COLO668 (cell line): ENCODE measurements around the gene NCAPG2.
"Not testable (repeated sequence)": the region's sequence is repeated elsewhere in the genome, so short reads cannot be mapped to it uniquely, and the experiment has no call there.

Experiments
- DNase-seq: peaks from one replicate; lab custom pipeline; 2025; ENCODE audit not compliant: unreplicated experiment; lab: John Stamatoyannopoulos, UW

Gene NCAPG2

DNA sequence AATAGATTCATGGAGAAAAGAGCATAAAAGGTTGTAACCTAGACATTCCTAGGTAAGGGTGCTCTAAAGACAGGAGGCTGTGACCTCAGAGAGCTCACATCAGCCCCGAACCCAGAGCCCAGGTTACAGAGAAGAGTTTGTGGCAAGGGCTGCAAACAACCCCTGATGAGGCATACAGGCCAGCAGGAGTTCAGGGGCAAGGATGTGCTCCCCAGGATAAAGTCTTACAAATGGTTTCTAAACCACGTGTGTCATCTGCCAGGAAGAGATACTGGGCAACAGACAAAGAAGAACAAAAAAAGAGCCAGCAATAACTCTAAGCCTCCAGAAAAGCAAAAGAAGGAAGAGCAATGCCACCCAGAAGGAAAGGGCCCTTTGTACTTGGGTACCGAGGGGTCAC, 27.7 kb downstream of the NCAPG2 start:
- DNase-seq = no peak

DNA sequence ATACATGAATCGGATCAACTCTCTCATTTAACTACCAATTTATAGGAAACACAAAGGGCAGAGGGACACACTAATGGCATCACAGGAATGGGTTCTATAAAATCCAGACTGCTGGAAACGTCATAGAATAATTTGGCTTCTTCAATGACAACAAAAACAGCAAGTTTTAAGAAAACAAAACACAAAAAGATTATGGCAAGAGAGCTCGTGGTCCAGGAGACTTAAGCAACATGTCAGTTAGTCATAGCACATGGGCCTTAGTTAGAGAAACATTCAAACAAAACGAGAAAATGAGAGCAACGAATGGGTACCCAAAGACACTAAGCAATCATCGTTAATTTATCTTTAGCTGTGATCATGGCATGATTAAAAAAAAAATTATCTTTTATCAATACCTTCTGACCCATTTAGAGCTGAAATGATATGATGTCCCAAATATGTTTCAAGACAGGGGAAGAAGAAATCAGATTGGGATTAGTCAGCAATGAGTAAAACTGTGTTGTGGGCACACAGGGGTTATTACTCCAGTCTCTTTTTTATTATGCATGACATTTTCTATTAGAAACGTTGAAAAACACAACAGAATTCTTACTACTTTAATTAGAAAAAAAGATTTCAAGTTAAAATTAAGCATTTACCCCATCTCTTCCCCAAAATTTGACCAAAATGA, 28.3 kb downstream of the NCAPG2 start:
- no peak for DNase-seq

DNA sequence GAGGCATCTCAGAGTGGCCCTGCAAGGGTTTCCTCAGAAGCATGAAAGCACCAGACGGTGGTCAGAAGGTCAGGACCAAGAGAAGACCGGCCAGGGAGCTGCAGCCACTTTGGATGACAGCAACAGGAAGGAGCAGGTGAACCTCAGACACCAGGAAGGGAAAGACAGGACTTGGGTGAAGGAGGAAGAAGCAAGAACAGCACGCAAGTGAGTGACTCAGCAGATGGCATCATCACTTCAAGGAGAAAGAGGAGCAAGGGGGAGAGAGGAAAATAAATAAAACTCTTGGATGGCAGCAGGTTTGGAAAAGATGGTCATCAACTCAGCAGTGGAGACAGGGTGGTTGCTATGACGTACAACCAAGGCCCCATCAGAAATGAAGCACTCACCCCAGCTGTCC, 31.6 kb downstream of the NCAPG2 start:
- no peak for DNase-seq

DNA sequence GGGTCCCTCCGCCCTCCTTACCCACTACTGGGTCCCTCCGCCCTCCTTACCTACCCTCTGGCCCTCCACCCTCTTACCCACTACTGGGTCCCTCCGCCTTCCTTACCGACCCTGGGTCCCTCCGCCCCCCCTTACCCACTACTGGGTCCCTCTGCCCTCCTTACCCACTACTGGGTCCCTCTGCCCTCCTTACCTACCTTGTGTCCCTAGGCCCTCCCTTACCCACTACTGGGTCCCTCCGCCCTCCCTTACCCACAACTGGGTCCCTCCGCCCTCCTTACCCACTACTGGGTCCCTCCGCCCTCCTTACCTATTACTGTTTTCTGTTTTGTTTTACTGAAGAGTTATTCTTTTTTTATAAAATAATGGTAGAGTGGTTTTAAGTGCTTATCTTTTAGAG, 36.5 kb downstream of the NCAPG2 start:
- DNase-seq = not testable (repeated sequence)

DNA sequence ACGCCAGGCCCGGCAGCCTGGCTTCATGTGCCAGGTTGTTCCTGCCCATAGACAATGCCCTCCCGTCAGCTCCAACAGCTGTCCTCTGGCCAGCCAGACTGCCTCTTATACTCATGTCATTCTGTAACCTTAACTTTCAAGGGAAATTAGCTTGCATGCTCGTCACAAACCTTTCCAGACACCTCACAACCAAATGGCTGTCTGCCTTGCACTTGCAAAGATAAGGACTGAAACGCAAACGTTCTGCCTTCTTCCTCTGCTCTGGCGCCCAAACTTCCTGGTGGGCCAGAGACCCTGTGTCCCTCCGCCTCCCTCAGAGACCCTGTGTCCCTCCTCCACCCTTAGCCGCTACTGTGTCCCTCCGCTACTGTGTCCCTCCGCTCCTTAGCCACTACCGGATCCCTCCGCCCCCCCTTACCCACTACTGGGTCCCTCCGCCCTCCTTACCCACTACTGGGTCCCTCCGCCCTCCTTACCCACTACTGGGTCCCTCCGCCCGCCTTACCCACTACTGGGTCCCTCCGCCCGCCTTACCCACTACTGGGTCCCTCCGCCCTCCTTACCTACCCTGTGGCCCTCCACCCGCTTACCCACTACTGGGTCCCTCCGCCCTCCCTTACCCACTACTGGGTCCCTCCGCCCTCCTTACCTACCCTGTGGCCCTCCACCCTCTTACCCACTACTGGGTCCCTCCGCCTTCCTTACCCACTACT, 37.5 kb downstream of the NCAPG2 start:
- DNase-seq = not testable (repeated sequence)

DNA sequence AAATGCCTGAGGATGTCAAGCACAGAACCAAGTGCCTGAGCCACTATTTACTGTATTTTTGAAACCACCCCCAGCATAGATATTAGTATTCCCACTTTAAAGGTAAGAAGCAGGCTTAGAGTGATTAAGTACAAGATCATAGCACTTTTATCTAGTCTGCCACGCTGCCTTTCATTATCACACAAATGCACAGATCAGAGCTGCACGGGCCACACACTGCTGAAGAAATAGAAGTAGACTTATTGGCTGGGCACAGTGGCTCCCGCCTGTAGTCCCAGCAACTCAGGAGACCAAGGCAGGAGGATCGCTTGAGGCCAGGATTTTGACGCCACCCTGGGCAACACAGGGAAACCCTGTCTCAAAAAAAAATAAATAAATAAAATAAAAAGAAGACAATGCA, 38.2 kb downstream of the NCAPG2 start:
- no peak for DNase-seq

DNA sequence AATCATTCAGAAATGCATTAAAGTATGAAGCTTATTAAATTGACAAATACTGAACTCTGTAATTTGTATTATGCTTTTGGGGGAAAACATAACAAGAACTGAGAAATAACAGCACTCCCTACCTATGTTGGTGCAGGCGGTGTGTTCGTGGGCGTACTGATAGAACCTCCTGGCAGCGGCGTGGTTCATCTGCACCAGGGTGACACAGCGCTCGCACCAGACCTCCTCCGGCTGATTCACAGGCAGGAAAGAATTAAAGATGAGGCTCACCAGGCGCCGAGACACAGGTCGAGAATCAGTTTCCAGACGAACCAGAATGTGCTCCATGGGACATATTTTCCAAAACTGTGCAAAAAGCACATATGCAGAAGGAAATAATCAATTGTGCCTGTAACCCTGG, 40.2 kb downstream of the NCAPG2 start:
- DNase-seq = no peak

DNA sequence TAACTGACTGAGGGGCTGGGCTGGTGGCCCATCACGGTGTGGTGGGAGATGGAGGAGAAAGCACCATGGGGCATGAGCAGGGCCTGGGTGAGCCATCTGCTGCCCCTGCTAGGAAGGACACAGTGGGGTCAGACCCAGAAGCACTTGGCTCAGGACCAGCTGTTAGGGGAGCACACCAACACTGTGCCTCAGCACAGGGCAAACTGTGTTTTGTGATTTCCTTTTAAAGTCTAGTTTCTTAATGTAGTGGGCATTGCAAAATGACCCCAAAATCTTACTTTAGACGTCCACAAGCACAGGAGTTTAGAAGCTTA, 41.2 kb downstream of the NCAPG2 start:
- DNase-seq = no peak

DNA sequence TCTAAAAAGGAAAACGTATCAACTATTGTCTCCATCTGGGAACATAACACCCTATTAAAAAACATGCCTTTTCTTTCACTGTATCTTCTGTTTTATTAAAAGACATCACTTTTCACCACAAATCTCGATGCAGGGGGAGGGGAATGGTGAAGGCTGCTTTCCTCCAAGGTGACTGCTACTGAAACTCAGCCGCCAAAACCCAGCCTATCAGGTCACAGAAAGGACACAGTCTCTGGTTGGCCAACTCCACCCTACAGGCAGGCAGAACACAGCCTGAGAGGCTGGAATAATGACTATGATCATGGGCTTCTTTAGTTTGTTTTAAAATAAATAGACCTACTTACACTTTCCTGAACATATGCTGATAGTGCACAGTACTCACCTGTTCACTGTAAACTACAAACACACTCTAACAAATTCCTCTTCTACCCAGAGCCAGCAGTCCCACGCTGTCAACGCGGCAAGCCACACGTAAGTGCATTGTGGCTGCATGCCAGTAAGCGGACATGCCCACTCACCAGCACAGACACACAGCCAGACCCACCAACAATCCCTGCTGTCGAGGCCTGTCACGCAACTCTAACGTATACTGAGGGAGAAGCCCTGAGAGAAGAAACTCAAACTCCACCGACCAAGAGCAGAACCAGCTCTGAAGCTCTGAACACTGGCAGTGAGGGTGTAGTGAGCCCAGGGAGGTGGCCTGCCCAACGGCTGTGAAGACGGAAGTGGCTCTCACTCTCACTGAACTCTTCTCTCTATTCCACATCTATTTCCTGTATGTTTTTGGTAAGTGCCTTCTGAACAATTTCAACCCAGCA, 41.8 kb downstream of the NCAPG2 start:
- DNase-seq = no peak

DNA sequence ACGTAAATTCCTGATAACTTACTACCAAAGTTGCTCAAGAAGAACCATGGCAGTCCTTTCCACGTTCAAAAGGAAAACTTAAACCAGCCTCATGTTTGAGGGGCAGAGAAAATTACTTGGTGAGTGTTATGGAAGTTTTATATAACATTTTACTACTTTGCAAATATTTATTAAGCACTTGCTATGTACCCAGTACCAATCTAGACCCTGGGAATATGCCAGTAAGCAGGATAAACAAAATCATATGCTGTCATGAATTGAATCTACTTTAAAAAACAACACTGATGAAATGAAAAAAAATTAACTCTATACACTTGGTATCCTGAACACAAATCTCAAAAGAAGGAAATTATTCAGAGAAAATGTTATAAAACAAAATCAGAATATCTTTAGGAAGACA, 46.1 kb downstream of the NCAPG2 start:
- DNase-seq = no peak

DNA sequence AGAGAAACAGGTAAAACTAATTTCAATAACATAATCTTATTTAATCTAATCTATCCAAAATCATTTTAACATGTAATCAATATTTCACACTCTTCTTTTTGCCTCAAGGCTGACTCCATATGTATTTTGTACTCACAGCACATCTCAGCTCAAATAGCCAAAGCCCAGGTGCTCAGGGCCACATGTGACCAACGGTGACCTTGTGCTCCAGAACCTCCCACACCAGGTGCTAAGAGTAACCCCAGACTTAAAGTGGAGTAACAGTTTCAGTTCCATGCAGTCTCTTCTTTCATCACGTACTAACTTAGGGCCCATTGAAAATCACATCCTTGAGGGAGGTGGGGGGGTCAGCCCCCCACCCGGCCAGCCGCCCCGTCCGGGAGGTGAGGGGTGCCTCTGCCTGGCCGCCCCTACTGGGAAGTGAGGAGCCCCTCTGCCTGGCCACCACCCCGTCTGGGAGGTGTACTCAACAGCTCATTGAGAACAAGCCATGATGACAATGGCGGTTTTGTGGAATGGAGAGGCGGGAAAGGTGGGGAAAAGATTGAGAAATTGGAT, 47.3 kb downstream of the NCAPG2 start:
- no peak for DNase-seq

DNA sequence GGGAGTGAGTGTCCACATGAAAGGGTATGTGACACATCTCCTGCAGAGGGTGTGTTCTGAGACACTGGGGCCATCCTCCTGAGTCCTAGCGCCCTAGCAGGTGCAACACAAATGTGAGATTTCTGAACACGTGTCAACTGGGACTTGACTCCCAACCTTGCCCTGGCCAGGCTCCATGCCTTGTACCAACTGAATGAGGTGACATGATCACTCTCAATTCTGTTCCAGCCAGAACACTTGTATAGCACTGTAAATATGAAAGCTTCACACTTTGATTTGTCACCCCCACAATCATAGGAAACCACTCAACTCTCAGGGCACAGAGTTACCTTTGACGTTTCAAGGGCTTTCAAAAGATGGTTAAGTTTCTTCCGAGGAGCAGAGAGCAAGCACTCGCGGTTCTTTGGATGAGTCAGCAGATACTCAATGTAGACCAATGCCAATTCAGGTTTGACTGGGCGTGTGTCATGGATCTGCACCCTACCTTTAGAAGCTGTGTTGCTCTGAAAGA, 48.6 kb downstream of the NCAPG2 start:
- no peak for DNase-seq

DNA sequence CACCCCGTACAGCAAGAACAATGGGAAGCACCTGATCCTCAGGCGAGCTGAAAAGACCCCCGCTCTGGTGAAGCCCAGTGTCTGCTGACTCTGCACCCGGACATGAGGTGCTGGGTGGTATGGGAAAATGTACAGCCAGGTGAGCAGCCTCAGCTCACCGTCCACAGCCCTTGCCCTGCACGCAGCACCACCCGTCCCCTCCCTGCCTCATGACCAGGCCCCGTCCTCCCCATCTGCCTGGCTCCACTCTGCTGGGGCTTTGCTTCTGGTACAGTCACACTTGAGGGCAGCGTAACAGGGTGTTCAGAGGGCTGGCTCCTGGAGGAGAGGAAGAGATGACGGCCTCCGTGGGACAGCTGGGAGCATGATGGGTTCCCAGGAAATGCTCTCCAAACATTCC, 49.1 kb downstream of the NCAPG2 start:
- DNase-seq = no peak

DNA sequence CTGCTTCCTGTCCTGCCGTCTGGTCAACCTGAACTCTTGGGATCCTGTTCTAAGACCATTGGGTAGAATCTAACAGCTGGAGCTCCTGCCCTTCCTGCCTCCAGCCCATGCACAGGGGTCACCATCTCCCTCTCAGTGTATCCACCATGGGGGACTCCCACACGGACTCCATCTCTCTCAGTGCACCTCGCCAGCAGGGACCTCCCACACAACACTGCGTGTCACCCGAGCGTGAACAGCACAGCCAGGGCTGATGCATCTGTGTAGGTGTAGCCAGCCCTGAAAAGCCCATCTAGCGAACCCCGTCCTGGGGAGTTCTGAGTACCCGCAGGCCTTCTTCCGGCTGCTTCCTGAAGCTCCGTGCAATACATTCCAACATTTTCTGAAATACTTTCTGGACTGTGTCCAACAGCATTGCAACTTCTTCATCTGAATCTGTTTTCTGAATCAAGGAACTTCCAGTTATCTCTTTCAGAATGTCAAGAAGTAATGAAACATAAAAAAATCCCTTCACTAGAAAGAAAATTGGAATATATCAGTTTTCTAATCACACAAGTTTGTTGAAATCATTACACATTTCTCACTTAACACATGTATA, 52.5 kb downstream of the NCAPG2 start:
- DNase-seq = no peak

DNA sequence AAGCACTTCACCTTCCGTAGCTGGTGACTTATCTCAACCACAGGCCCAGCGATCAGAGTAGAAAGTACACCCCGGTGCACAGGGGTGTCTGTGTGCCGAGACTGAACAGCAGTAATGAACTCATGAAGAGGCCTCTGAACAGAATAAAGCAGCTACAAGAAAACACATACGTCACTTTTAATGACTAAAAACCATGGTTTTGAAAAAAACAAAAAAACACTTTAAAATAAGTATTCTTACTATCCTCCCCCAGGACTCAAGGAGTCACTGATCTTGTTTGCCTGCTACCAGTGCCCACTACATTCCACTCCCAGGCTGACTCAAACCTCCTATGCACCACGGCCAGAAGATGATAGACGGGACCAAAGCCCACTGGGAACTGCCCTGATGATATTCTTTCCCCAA, 53.8 kb downstream of the NCAPG2 start:
- DNase-seq = no peak

DNA sequence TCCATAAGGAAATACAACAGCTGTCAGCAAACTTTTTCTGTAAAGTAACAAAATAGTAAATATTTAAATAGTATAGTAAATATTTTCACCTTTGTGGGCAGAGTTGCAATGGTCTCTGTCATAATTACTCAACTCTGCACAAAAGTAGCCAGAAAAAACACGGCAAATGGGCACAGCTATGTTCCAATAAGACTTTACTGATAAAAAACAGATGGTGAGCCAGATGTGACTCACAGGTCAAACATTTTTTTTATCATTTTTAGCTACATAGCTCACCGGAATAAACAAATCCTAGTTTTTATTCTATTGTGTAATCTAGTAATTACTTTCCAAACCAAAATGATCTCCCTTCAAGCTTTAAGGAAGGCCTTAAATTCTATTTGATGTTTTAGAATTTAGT, 55.3 kb downstream of the NCAPG2 start:
- DNase-seq = no peak

DNA sequence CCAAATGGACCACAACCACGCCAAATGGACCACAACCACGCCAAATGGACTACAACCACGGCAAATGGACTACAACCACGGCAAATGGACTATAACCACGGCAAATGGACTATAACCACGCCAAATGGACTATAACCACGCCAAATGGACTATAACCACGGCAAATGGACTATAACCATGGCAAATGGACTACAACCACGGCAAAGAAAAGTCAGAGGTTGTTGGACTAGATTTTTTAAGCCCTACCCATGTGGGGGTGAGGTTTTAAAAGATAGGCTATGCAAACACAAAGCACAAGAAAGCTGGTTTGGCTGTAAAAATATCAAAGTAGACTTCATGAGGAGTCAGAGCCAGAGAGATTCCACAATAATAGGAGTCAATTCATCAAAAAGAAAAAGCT, 55.8 kb downstream of the NCAPG2 start:
- no peak for DNase-seq

DNA sequence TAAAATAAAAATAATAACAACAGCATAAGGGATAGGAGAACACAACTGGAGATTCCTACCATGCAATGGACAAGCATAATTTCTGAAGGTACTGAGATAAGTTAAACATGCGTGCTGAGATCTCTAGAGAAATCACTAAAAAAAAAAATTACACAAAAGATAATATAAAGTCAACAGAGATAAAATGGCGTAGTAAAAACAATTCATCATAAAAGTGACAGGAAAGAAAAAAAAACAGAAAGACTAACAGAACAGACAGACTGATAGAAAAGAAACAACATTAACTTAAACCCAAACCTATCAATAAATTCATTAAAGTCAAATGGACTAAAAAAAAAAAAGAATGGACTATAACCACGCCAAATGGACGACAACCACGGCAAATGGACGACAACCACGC, 56.4 kb downstream of the NCAPG2 start:
- DNase-seq = no peak

DNA sequence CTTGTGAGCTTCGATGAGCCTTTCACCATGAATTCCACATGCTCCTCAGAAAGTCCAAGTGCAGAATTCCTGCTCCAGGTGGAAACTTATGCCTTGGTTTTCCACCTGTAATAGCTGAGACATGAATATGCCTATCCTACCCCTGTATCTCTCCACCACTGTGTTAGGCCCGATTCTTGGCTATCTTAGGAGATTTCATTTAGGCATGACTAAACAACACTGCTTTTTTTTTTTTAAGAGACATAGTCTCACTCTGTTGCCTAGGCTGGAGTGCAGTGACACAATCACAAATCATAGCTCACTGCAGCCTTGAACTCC, 57.2 kb downstream of the NCAPG2 start:
- DNase-seq = no peak

DNA sequence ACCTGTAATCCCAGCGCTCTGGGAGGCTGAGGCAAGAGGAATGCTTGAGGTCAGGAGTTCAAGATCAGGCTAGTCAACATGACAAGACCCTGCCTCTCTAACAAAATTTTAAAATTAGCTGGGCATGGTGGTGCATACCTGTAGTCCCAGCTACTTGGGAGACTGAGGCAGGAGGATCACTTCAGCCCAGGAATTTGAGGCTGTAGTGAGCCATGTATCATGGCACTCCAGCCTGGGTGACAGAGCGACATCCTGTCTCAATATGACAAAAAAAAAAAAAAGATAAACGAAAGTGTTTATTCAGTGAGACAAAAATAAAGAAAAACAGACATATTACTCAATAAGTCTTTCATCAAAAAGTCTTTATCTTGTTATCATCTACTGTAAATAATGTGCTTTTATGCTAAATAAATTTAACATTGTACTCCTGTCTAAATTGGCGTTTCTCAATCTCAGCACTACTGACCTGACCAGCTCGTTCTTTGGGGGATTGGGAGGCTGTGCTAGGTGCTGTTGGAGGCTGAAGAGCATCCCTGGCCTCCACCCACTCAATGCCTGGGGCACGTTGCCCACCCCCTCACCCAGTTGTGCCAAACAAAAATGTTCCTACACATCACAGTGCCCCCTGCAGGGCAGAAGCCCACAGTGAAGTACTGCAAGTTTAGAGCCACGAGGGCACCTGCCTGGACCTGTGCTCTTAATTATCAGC, 57.7 kb downstream of the NCAPG2 start:
- peak; percentile 41 for DNase-seq

DNA sequence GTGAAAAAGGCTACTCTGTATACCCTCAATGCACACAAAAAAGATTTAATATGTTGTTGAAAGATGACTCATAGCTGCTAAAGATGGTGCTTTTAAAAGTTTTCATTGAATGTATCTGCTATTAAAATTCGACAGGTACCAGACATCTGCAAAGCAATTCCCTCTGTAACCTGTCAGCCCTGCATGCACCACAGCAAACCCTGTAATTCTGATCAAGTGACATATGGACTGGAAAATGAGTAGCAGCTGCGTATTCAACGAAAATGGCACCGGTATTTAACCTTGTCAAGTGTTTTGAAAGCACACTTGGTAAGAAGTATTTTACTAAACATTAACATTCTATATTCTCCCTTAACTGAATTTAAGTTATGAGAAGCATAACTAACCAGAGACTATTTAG, 58.8 kb downstream of the NCAPG2 start:
- DNase-seq = no peak
